WTC11 (cell line): ENCODE results near the gene CIP2A.

ENCODE experiments used
- SP1 ChIP-seq: sonication (generic); formaldehyde crosslinking; conservative IDR thresholded peaks from 2 replicates; pipeline ENCODE4 v1.8.1; 2022; ENCODE audit warnings: missing genetic modification reagents
- TF ChIP-seq, protein P1 (sequence below): sonication (generic); formaldehyde crosslinking; IDR thresholded peaks from 2 replicates; pipeline ENCODE4 v1.8.0; 2022; ENCODE audit warnings: mild to moderate bottlenecking, missing genetic modification reagents
- TF ChIP-seq, protein P2 (sequence below): fragments of 200-600 bp; IDR thresholded peaks from 2 replicates; pipeline ENCODE4 v1.8.0; 2022; ENCODE audit warnings: antibody characterized with exemption

DNA sequence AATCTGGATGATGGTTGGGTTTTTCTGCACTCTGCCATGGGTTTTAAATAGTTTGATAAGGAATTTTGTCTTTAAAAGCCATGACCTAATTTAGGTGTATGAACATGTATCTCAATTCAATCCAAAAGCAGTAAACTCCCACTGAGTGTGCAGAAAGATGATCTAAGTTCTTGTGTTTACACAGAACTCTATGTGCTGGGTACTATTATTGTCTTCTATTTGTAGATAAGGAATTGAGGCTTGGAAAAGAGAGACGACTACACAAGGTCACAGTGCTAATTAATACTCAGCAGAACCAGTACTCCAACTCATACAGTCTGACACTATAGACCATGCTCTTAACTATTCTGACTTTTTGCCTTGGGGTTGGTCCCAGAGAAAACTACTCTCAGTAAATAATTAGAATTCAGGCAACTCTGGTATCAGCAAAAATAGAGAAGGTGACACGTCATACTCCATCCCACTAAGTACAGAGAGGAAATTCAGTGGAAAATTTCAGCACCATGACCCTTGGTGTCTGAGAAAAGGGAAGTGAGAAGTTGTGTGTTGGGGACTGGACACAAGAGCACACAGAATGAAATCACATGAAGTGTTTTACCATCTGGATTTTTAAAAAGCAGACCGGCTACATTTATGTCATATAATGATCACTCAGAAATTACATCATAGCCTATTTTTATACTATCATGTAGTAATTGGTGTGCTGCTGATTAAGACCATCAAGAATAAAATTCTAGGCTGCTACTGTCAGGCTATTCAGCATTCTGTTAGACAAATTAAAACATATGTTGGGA is 60.6 kb downstream of the CIP2A start:
- TF ChIP-seq, protein P1, sequence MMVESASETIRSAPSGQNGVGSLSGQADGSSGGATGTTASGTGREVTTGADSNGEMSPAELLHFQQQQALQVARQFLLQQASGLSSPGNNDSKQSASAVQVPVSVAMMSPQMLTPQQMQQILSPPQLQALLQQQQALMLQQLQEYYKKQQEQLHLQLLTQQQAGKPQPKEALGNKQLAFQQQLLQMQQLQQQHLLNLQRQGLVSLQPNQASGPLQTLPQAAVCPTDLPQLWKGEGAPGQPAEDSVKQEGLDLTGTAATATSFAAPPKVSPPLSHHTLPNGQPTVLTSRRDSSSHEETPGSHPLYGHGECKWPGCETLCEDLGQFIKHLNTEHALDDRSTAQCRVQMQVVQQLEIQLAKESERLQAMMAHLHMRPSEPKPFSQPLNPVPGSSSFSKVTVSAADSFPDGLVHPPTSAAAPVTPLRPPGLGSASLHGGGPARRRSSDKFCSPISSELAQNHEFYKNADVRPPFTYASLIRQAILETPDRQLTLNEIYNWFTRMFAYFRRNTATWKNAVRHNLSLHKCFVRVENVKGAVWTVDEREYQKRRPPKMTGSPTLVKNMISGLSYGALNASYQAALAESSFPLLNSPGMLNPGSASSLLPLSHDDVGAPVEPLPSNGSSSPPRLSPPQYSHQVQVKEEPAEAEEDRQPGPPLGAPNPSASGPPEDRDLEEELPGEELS (CRISPR knock-in tag), result no peak
- TF ChIP-seq, protein P2, sequence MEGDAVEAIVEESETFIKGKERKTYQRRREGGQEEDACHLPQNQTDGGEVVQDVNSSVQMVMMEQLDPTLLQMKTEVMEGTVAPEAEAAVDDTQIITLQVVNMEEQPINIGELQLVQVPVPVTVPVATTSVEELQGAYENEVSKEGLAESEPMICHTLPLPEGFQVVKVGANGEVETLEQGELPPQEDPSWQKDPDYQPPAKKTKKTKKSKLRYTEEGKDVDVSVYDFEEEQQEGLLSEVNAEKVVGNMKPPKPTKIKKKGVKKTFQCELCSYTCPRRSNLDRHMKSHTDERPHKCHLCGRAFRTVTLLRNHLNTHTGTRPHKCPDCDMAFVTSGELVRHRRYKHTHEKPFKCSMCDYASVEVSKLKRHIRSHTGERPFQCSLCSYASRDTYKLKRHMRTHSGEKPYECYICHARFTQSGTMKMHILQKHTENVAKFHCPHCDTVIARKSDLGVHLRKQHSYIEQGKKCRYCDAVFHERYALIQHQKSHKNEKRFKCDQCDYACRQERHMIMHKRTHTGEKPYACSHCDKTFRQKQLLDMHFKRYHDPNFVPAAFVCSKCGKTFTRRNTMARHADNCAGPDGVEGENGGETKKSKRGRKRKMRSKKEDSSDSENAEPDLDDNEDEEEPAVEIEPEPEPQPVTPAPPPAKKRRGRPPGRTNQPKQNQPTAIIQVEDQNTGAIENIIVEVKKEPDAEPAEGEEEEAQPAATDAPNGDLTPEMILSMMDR, result no peak
- TF ChIP-seq SP1 (CRISPR knock-in tag), result no peak
